Mesenchymal stem cell (in vitro differentiated cells and primary cell): ENCODE data around the gene RHEB.

Source experiments
- DNase-seq: peaks from one replicate; pipeline ENCODE4 v3.0.0-alpha.2; 2013
- H2AFZ ChIP-seq: one replicate; pipeline ENCODE4 v1.6.1; 2013; ENCODE audit warnings: low read depth, mild to moderate bottlenecking, control low read depth, inconsistent platforms, low read length, moderate library complexity
- H2AK5ac ChIP-seq: 2 replicates; pipeline ENCODE4 v1.6.1; 2013; ENCODE audit warnings: low read length, moderate library complexity, mild to moderate bottlenecking, inconsistent platforms; ENCODE audit not compliant: severe bottlenecking
- H2BK120ac ChIP-seq: one replicate; pipeline ENCODE4 v1.6.1; 2013; ENCODE audit warnings: low read depth, mild to moderate bottlenecking, inconsistent platforms, low read length, moderate library complexity
- H2BK12ac ChIP-seq, 2 experiments: one replicate each; pipeline ENCODE4 v1.6.1; 2013; ENCODE audit warnings: inconsistent platforms in 2 of 2, low read length in 2 of 2, mild to moderate bottlenecking in 2 of 2, moderate library complexity in 2 of 2, control low read depth in 1 of 2
- H2BK15ac ChIP-seq: one replicate; pipeline ENCODE4 v1.6.1; 2013; ENCODE audit warnings: mild to moderate bottlenecking, low read depth, inconsistent platforms; ENCODE audit not compliant: poor library complexity, severe bottlenecking
- H2BK5ac ChIP-seq: 2 replicates; pipeline ENCODE4 v1.6.1; 2013; ENCODE audit warnings: low read depth, mild to moderate bottlenecking, low read length, control low read depth, inconsistent platforms; ENCODE audit not compliant: poor library complexity, severe bottlenecking
- H3K14ac ChIP-seq, 2 experiments: one replicate each; pipeline ENCODE4 v1.6.1; 2013; ENCODE audit warnings: inconsistent platforms in 2 of 2, low read length in 2 of 2, control low read depth in 1 of 2, mild to moderate bottlenecking in 1 of 2, moderate library complexity in 1 of 2
- H3K18ac ChIP-seq, 2 experiments: one replicate each; pipeline ENCODE4 v1.6.1; 2013; ENCODE audit warnings: inconsistent platforms in 2 of 2, low read length in 2 of 2, control low read depth in 1 of 2, low read depth in 1 of 2, mild to moderate bottlenecking in 1 of 2
- H3K23ac ChIP-seq, 2 experiments: one replicate each; pipeline ENCODE4 v1.6.1; 2013; ENCODE audit warnings: inconsistent platforms in 2 of 2, low read length in 2 of 2, mild to moderate bottlenecking in 2 of 2, moderate library complexity in 2 of 2, control low read depth in 1 of 2
- H3K27ac ChIP-seq: 2 replicates; pipeline ENCODE4 v1.5.1; 2013; ENCODE audit warnings: mild to moderate bottlenecking, moderate library complexity, low read length, control low read depth, inconsistent platforms; ENCODE audit not compliant: poor library complexity, severe bottlenecking
- H3K27me3 ChIP-seq, 2 experiments: 2 replicates each; pipeline versions ENCODE4 v1.6.1 to v1.7.0; 2013; ENCODE audit warnings: low read length in 2 of 2, mild to moderate bottlenecking in 2 of 2, moderate library complexity in 2 of 2, control low read depth in 1 of 2, inconsistent platforms in 1 of 2; ENCODE audit not compliant: control insufficient read depth in 1 of 2, insufficient read depth in 1 of 2
- H3K36me3 ChIP-seq, 2 experiments: 2 replicates each; pipeline versions ENCODE4 v1.6.1 to v1.7.0; 2013; ENCODE audit warnings: low read length in 2 of 2, control low read depth in 1 of 2, inconsistent platforms in 1 of 2, low read depth in 1 of 2, mild to moderate bottlenecking in 1 of 2; ENCODE audit not compliant: insufficient read depth in 2 of 2, control insufficient read depth in 1 of 2
- H3K4ac ChIP-seq, 2 experiments: one replicate each; pipeline ENCODE4 v1.6.1; 2013; ENCODE audit warnings: inconsistent platforms in 2 of 2, low read length in 2 of 2, mild to moderate bottlenecking in 2 of 2, moderate library complexity in 2 of 2, control low read depth in 1 of 2, low read depth in 1 of 2
- H3K4me1 ChIP-seq: 2 replicates; pipeline ENCODE4 v1.6.1; 2013; ENCODE audit warnings: low read depth, low read length, control low read depth; ENCODE audit not compliant: control insufficient read depth, insufficient read depth
- H3K4me2 ChIP-seq: 2 replicates; pipeline ENCODE4 v1.6.1; 2013; ENCODE audit warnings: low read length, mild to moderate bottlenecking, inconsistent platforms; ENCODE audit not compliant: poor library complexity, severe bottlenecking
- H3K4me3 ChIP-seq, 2 experiments: 2 replicates each; pipeline versions ENCODE4 v1.5.1 to v1.7.0; 2013; ENCODE audit warnings: low read length in 2 of 2, mild to moderate bottlenecking in 2 of 2, control low read depth in 1 of 2, low read depth in 1 of 2; ENCODE audit not compliant: insufficient read depth in 1 of 2
- H3K79me1 ChIP-seq: replicated peaks from 2 replicates; pipeline ENCODE4 v1.6.1; 2013; ENCODE audit warnings: mild to moderate bottlenecking, control low read depth, low read length, inconsistent platforms; ENCODE audit not compliant: poor library complexity, severe bottlenecking
- H3K9ac ChIP-seq: 2 replicates; pipeline ENCODE4 v1.7.0; 2013; ENCODE audit warnings: mild to moderate bottlenecking, low read length, moderate library complexity
- H3K9me3 ChIP-seq: 2 replicates; pipeline ENCODE4 v1.7.0; 2013; ENCODE audit warnings: mild to moderate bottlenecking, low read length; ENCODE audit not compliant: control insufficient read depth
- H4K8ac ChIP-seq: one replicate; pipeline ENCODE4 v1.6.1; 2013; ENCODE audit warnings: inconsistent platforms, mild to moderate bottlenecking, low read length, moderate library complexity
- H4K91ac ChIP-seq: one replicate; pipeline ENCODE4 v1.6.1; 2013; ENCODE audit warnings: mild to moderate bottlenecking, low read length, inconsistent platforms
- WGBS: methylation state at CpG from one replicate; pipeline ENCODE4 v1.1.7; 2013; ENCODE audit warnings: mixed read lengths; 5-methylcytosine and 5-hydroxymethylcytosine counted together

RHEB gene

DNA sequence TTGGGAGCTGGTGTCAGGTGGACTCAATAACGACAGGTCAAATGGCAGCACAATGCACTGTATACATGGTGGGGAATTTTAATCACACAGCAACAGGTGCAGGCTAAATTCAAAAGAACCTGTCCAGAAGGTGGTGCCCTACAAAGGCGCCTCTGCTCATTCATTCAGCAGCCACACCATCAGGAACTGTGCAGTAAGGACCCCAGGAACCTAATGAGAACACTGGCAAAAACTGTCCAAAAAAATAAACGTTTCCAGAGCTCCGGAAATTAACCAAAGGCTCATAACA, 57.8 kb downstream of the RHEB start:
- WGBS = 96% methylated on average over 4 of the region's 4 CpGs
- Histone ChIP-seq H3K18ac (no peak overlapping the region), H2BK12ac (no peak overlapping the region), H3K4me2 (no peak overlapping the region), H3K36me3 (peaks cover 22 to 40% of the 10 kb centered on the region in 2 experiments), H3K27me3 (no peaks in the 10 kb centered on the region), H4K91ac (no peak overlapping the region), H3K4me1 (peaks cover 14% of the 10 kb centered on the region), H3K9me3 (peaks cover 17% of the 10 kb centered on the region), H2BK120ac (no peak overlapping the region), H3K4ac (peak overlapping the region in 1 of 2 experiments; percentile 9), H4K8ac (no peak overlapping the region), H3K9ac (no peak overlapping the region), H3K27ac (no peak overlapping the region), H3K79me1 (peaks cover 5% of the 10 kb centered on the region), H3K4me3 (no peak overlapping the region), H3K14ac (no peak overlapping the region), H2BK5ac (no peak overlapping the region), H2BK15ac (no peak overlapping the region), H2AFZ (no peak overlapping the region), H2AK5ac (no peak overlapping the region), H3K23ac (no peak overlapping the region)
- no peak for DNase-seq

DNA sequence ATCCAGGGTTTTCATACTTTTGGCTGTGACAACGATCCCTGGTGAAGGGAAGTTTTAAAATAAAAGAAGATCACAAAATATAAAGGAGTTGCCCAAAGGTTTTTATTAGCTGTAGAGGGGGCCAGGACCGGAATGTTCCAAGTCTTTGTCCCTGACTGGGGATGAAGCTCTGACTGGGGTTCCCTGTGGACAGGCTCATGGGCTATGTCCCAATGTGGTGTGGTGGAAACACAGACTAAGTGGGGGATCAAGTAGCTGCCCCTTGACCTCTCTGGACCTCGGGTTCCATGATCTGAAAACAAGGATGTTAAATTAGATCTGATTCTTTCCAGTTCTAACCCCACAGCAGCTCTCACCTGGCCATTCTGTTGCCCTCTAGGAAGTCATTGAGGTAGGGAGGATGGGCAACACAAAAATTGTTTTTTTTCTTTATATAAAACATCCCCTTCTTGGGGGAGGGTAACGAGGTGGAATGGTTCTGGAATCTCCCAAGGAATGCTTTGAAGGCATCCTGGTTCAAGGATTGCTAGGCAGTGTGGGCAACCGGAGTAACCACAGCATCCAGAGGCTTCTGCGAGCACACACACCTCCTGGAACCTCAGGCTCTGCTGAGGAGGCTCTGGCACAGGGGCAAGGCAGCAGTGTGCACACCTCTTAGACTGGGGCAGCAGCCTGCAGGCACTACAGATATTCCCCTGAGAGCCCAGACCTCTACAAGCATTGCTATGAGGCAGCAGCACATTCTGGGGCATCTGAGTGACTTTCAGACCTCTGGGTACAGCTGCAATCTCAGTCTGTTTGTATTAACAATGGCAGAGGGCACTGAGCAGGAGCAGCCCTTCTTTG, 58.4 kb downstream of the RHEB start:
- Histone ChIP-seq H4K8ac (no peak overlapping the region), H3K27me3 (no peaks in the 10 kb centered on the region), H2AK5ac (peak overlapping the region; percentile 63), H3K79me1 (peaks cover 5% of the 10 kb centered on the region), H2BK5ac (no peak overlapping the region), H2AFZ (no peak overlapping the region), H3K18ac (no peak overlapping the region), H3K36me3 (peaks cover 19 to 36% of the 10 kb centered on the region in 2 experiments), H3K14ac (no peak overlapping the region), H3K4me1 (peaks cover 14% of the 10 kb centered on the region), H2BK15ac (no peak overlapping the region), H4K91ac (no peak overlapping the region), H3K9me3 (peaks cover 17% of the 10 kb centered on the region), H3K4me2 (no peak overlapping the region), H3K4ac (no peak overlapping the region), H3K27ac (no peak overlapping the region), H2BK12ac (no peak overlapping the region), H3K9ac (peak overlapping the region; percentile 74), H2BK120ac (no peak overlapping the region), H3K23ac (no peak overlapping the region), H3K4me3 (peak overlapping the region in 1 of 2 experiments; percentile 54)
- 97% methylated on average over 5 of the region's 6 CpGs for WGBS
- DNase-seq = no peak

DNA sequence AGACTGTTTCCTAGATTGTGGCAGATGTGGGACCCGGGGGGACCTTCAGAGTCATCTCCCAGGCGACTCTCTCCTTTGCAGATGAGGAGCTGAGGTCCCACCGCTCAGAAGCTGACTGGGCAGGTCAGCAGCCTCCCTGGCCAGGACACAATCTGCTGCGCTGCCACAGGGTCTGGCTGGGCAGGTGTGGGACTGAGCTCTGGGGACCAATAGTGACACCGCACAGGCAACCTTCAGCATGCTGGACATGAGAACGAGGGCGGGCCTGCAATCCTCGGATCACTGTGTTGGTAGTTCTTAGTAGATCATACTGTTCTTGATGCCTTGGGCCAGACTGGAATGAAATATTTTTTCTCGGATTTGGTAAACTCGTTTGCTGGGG, 59.2 kb downstream of the RHEB start:
- H3K14ac ChIP-seq = no peak overlapping the region
- peak overlapping the region; percentile 74 for H3K9ac ChIP-seq
- DNase-seq = no peak
- H3K79me1 ChIP-seq = peaks cover 3% of the 10 kb centered on the region
- H3K36me3 ChIP-seq = peaks cover 15 to 28% of the 10 kb centered on the region in 2 experiments
- 77% methylated on average over 10 of the region's 10 CpGs for WGBS
- H3K27ac ChIP-seq = peak overlapping the region; percentile 45
- peak overlapping the region in 1 of 2 experiments; percentile 29 for H3K18ac ChIP-seq
- H2BK15ac ChIP-seq = peak overlapping the region; percentile 20
- H4K8ac ChIP-seq = no peak overlapping the region
- peak overlapping the region in 1 of 2 experiments; percentile 55 for H3K4ac ChIP-seq
- no peak overlapping the region for H3K23ac ChIP-seq
- peaks cover 17% of the 10 kb centered on the region for H3K9me3 ChIP-seq
- H3K4me3 ChIP-seq = peak overlapping the region in 1 of 2 experiments; percentile 54
- H2BK12ac ChIP-seq = peak overlapping the region; percentile 0 to 51
- H3K4me1 ChIP-seq = peaks cover 14% of the 10 kb centered on the region
- H2BK120ac ChIP-seq = no peak overlapping the region
- peak overlapping the region; percentile 13 for H3K4me2 ChIP-seq
- peak overlapping the region; percentile 0 for H2AK5ac ChIP-seq
- H2AFZ ChIP-seq = no peak overlapping the region
- H2BK5ac ChIP-seq = no peak overlapping the region
- H3K27me3 ChIP-seq = no peaks in the 10 kb centered on the region
- no peak overlapping the region for H4K91ac ChIP-seq

- Histone ChIP-seq H3K4me3 (peak overlapping the region in 1 of 2 experiments; percentile 54), H3K9ac (peak overlapping the region; percentile 74), H3K79me1 (no peaks in the 10 kb centered on the region), H3K27ac (peak overlapping the region; percentile 45), H3K27me3 (no peaks in the 10 kb centered on the region), H3K4me1 (peaks cover 14% of the 10 kb centered on the region), H2BK5ac (no peak overlapping the region), H2AK5ac (no peak overlapping the region), H3K4ac (no peak overlapping the region), H3K23ac (no peak overlapping the region), H4K8ac (no peak overlapping the region), H3K36me3 (peaks cover 10 to 22% of the 10 kb centered on the region in 2 experiments), H2BK15ac (no peak overlapping the region), H3K4me2 (peak overlapping the region; percentile 13), H3K9me3 (peaks cover 17% of the 10 kb centered on the region), H4K91ac (no peak overlapping the region), H3K14ac (no peak overlapping the region), H2AFZ (no peak overlapping the region), H2BK12ac (no peak overlapping the region), H2BK120ac (no peak overlapping the region), H3K18ac (no peak overlapping the region)
- peak; percentile 86 for DNase-seq
- WGBS = 4% methylated on average over 25 of the region's 25 CpGs
Observed at GRCh38 chr7:151459726-151460473, 59.8 kb downstream of the RHEB start.
